Heart right ventricle (tissue), 16 donors: ENCODE data around the gene SH3RF3. TPM values are rescaled to one million over a fixed set of nuclear protein-coding genes. Genes with fewer than 3 reads are reported as not detected.

Experiments
- ATAC-seq, 8 donors: fragments of 200-7000 bp; cut with Tn5 transposase; one replicate each; pipeline ENCODE4 v1.9.1; 2020; ENCODE audit warnings: mild to moderate bottlenecking in 8 of 8, moderate library complexity in 8 of 8, moderate number of reproducible peaks in 1 of 8
- DNase-seq, 2 donors: peaks; one replicate each; pipeline ENCODE4 v3.0.0-alpha.2; 2020
- H3K27ac ChIP-seq, 10 donors: fragments of 200-600 bp; sonication (generic) in 2 of 10; one replicate each; pipeline versions ENCODE4 v1.5.0 to v1.8.0; 2020 to 2022; ENCODE audit warnings: mild to moderate bottlenecking in 3 of 10
- H3K27me3 ChIP-seq, 7 donors: fragments of 200-600 bp; one replicate each; pipeline ENCODE4 v1.8.0; 2021 to 2022; ENCODE audit warnings: mild to moderate bottlenecking in 2 of 7
- H3K36me3 ChIP-seq, 9 donors: fragments of 200-600 bp; sonication (generic) in 1 of 9; one replicate each; pipeline versions ENCODE4 v1.5.0 to v1.8.0; 2020 to 2022; ENCODE audit warnings: mild to moderate bottlenecking in 2 of 9
- H3K4me1 ChIP-seq, 9 donors: fragments of 200-600 bp; sonication (generic) in 1 of 9; one replicate each; pipeline versions ENCODE4 v1.5.0 to v1.8.0; 2020 to 2022; ENCODE audit warnings: mild to moderate bottlenecking in 4 of 9
- H3K4me3 ChIP-seq, 10 donors: fragments of 200-600 bp; sonication (generic) in 2 of 10; one replicate each; pipeline versions ENCODE4 v1.5.0 to v1.8.0; 2020 to 2022; ENCODE audit warnings: mild to moderate bottlenecking in 7 of 10, moderate library complexity in 2 of 10
- H3K9me3 ChIP-seq, 11 donors: fragments of 200-600 bp in 10 of 11; sonication (generic) in 2 of 11; one replicate each; pipeline versions ENCODE4 v1.5.0 to v1.8.0; 2013 to 2022; ENCODE audit warnings: mild to moderate bottlenecking in 2 of 11, control low read depth in 1 of 11, moderate library complexity in 1 of 11
- CTCF ChIP-seq, 9 donors: fragments of 200-600 bp; sonication (generic) in 2 of 9; IDR thresholded peaks; one replicate each; pipeline versions ENCODE4 v1.5.0 to v1.8.0; 2021 to 2022; ENCODE audit warnings: antibody characterized with exemption in 9 of 9, mild to moderate bottlenecking in 5 of 9, moderate library complexity in 1 of 9
- WGBS, 2 donors: extraction: QIAGEN DNeasy Blood & Tissue Kit; methylation state at CpG; one replicate each; pipeline ENCODE4 v1.1.7; 2013; ENCODE audit warnings: inconsistent platforms in 1 of 2; 5-methylcytosine and 5-hydroxymethylcytosine counted together
- intact Hi-C, 10 donors: fragments of 100-400 bp; cut with DNase I; formaldehyde crosslinking; loops; one replicate each; pipeline versions ENCODE4 v1.11.1 to v1.14.2; 2022
- polyA plus RNA-seq, 2 donors: library from polyadenylated mRNA; stranded (reverse); fragments of 200-250 nt; gene quantifications; one replicate each; pipeline ENCODE4 v1.2.3, GENCODE V29; 2013
- total RNA-seq, 10 donors: library from RNA; stranded (reverse); fragmentation: NEBNext Ultra II Directional in 3 of 10; extraction: Animal tissue kit (Norgen Biotek cat#: 25700) in 3 of 10; gene quantifications; one replicate each; pipeline versions ENCODE4 v1.2.1 to v1.2.4, GENCODE V29; 2021 to 2023
- donor health status: Arrhythmogenic right ventricular cardiomyopathy.
- donor health status: ischemic (EF 13 %, LVEDD 7.1; RV severe dilation, severe dysfunction).
- donor health status: healthy with polysubstance abuse.
- donor health status: DM: no; HTN: yes; CAD: no.
- donor health status: DM: no; HTN: no; CAD: no.
- donor health status: ischemic (EF 25% LVEDD 6.9; RV normal size, moderate dysfunction).
- donor health status: ischemic (EF 25% LVEDD 5.7; RV mildly dilated, moderate dysfunction).
- donor health status: healthy.
- donor health status: DM: yes; HTN: yes; CAD: no.
- donor health status: Ischemic cardiomyopathy.
- donor health status: ischemic (EF 35%, LVEDD 5.7; RV mildly dilated, moderate dysfunction).
- donor health status: nonischemic (EF 11% LVEDD 7.7; RV severe dilation, severe dysfunction).
- donor health status: DM: yes; HTN: yes; CAD: no.
- donor health status: PGD.
- donor health status: ischemic (EF 29% LVEDD 5.4; RV normal size, mild dysfunction).
- donor health status: nonischemic (EF 23%, LVEDD 6.1; RV moderate dilation, normal function).

Gene SH3RF3
- total and polyA plus RNA-seq, 12 donors, result 5.0 to 11.5 (median 8.6) TPM

- Histone ChIP-seq H3K4me1 (peaks cover 27 to 82% (median 61%) of the 10 kb centered on the region in 9 donors), H3K27me3 (no peaks in the 10 kb centered on the region), H3K9me3 (no peaks in the 10 kb centered on the region), H3K27ac (peak overlapping the region; percentile 47 to 89 (median 82)), H3K36me3 (no peaks in the 10 kb centered on the region), H3K4me3 (no peak overlapping the region)
- ATAC-seq (peak; percentile 3 to 63 (median 23)), DNase-seq (peak in 1 of 2 donors; percentile 46)
- WGBS, 2 donors, result 65 to 68% methylated on average over 7 of the region's 7 CpGs
- TF ChIP-seq CTCF (IDR thresholded peaks at IDR 0.05), result no peak
- intact Hi-C loops, result loop anchor here in 2 of 10 donors (5.0 to 10.0 kb wide), 4 partner anchors 67 to 115 kb away; partner anchors contain the start of gene SH3RF3 (in 1 of the 2)
Measured at GRCh38 chr2:109242210-109242653, 113.2 kb downstream of the SH3RF3 start.

GRCh38 chr2:109242654-109243331 lies 113.8 kb downstream of the SH3RF3 start:
- DNase-seq, result no peak
- Histone ChIP-seq H3K4me3 (no peak overlapping the region), H3K27me3 (no peaks in the 10 kb centered on the region), H3K27ac (peak overlapping the region; percentile 47 to 89 (median 82)), H3K4me1 (peaks cover 27 to 88% (median 66%) of the 10 kb centered on the region in 9 donors), H3K36me3 (no peaks in the 10 kb centered on the region), H3K9me3 (no peaks in the 10 kb centered on the region)
- intact Hi-C loops, result loop anchor here in 2 of 10 donors (5.0 to 10.0 kb wide), 4 partner anchors 68 to 115 kb away; partner anchors contain the start of gene SH3RF3 (in 1 of the 2)
- WGBS, 2 donors, result 42 to 56% methylated on average over 12 of the region's 12 CpGs
- TF ChIP-seq CTCF (IDR thresholded peaks at IDR 0.05), result no peak
- peak; percentile 56 to 82 (median 70) for ATAC-seq

GRCh38 chr2:109243526-109244303 lies 114.7 kb downstream of the SH3RF3 start:
- WGBS, 2 donors, result 67 to 75% methylated on average over 10 of the region's 10 CpGs
- Histone ChIP-seq H3K27me3 (no peaks in the 10 kb centered on the region), H3K9me3 (no peaks in the 10 kb centered on the region), H3K27ac (peak overlapping the region; percentile 47 to 89 (median 82)), H3K4me3 (no peak overlapping the region), H3K4me1 (peaks cover 27 to 94% (median 73%) of the 10 kb centered on the region in 9 donors), H3K36me3 (no peaks in the 10 kb centered on the region)
- ATAC-seq, result peak in 1 of 8 donors; percentile 24
- DNase-seq, result no peak
- TF ChIP-seq CTCF (IDR thresholded peaks at IDR 0.05), result no peak
- intact Hi-C loops, result loop anchor here in 2 of 10 donors (5.0 to 10.0 kb wide), 4 partner anchors 69 to 116 kb away; partner anchors contain the start of gene SH3RF3 (in 1 of the 2)

GRCh38 chr2:109244304-109244582 lies 115.2 kb downstream of the SH3RF3 start:
- Histone ChIP-seq H3K9me3 (no peaks in the 10 kb centered on the region), H3K4me1 (peaks cover 27 to 94% (median 73%) of the 10 kb centered on the region in 9 donors), H3K36me3 (no peaks in the 10 kb centered on the region), H3K27ac (peak overlapping the region in 7 of 10 donors; percentile 35 to 89 (median 69)), H3K27me3 (no peaks in the 10 kb centered on the region), H3K4me3 (no peak overlapping the region)
- DNase-seq (no peak), ATAC-seq (no peak)
- intact Hi-C loops, result loop anchor here in 2 of 10 donors (5.0 to 10.0 kb wide), 4 partner anchors 69 to 117 kb away; partner anchors contain the start of gene SH3RF3 (in 1 of the 2)
- no peak for TF ChIP-seq CTCF (IDR thresholded peaks at IDR 0.05)
